ENCODE measurements around the gene CRHR2.

The CRHR2 gene

GRCh38 chr7:30682212-30683083 is at the start of gene CRHR2:
Gene CRHR2, minus strand, starts transcription at chr7:30682456. Its CDS starts 176 bp downstream, at chr7:30682280.
- peak; percentile 51 for TF ChIP-seq CTCF (IDR thresholded peaks at IDR 0.05; ENCODE audit: low read depth, low read length, missing control alignments)
- DNase-seq (ENCODE audit: extremely low read depth, low read depth) = no peak
- peak within 1 kb of the TSS; percentile 23 for H3K4me3 ChIP-seq (replicated peaks; ENCODE audit: low read depth, low read length)

GRCh38 chr7:30731581-30731980 is 49.3 kb upstream of the CRHR2 start:
- no peak for DNase-seq (ENCODE audit: extremely low read depth, low read depth)
- no peak for TF ChIP-seq CTCF (IDR thresholded peaks at IDR 0.05; ENCODE audit: low read depth, low read length, missing control alignments)

GRCh38 chr7:30730996-30731395 is 48.7 kb upstream of the CRHR2 start:
- no peak for DNase-seq (ENCODE audit: extremely low read depth, low read depth)
- TF ChIP-seq CTCF (IDR thresholded peaks at IDR 0.05; ENCODE audit: low read depth, low read length, missing control alignments) = no peak
- no peak overlapping the region for H3K4me3 ChIP-seq (replicated peaks; ENCODE audit: low read depth, low read length)

More at GRCh38 chr7:30731581-30731980, 49.3 kb upstream of the CRHR2 start:
- no peak overlapping the region for H3K4me3 ChIP-seq (replicated peaks; ENCODE audit: low read depth, low read length)

GRCh38 chr7:30730097-30730496 is 47.8 kb upstream of the CRHR2 start:
- TF ChIP-seq CTCF (IDR thresholded peaks at IDR 0.05; ENCODE audit: low read depth, low read length, missing control alignments) = no peak
- H3K4me3 ChIP-seq (replicated peaks; ENCODE audit: low read depth, low read length) = no peak overlapping the region
- no peak for DNase-seq (ENCODE audit: extremely low read depth, low read depth)

- no peak overlapping the region for H3K4me3 ChIP-seq (replicated peaks; ENCODE audit: low read depth, low read length)
- no peak for TF ChIP-seq CTCF (IDR thresholded peaks at IDR 0.05; ENCODE audit: low read depth, low read length, missing control alignments)
- no peak for DNase-seq (ENCODE audit: extremely low read depth, low read depth)
Observed at GRCh38 chr7:30729642-30730041, 47.4 kb upstream of the CRHR2 start.

- no peak for DNase-seq (ENCODE audit: extremely low read depth, low read depth)
- no peak for TF ChIP-seq CTCF (IDR thresholded peaks at IDR 0.05; ENCODE audit: low read depth, low read length, missing control alignments)
- no peak overlapping the region for H3K4me3 ChIP-seq (replicated peaks; ENCODE audit: low read depth, low read length)
Observed at GRCh38 chr7:30728591-30729100, 46.4 kb upstream of the CRHR2 start.

All from HFF-Myc (cell line).